K562 (cell line): ENCODE measurements around the gene GJA9. TPM values are rescaled to one million over a fixed set of nuclear protein-coding genes. Genes with fewer than 3 reads are reported as not detected.

Experiments
- ARID2 ChIP-seq: fragments of 450-650 bp; IDR thresholded peaks from 2 replicates; pipeline ENCODE4 v1.6.1; 2017; ENCODE audit warnings: antibody characterized with exemption, mild to moderate bottlenecking
- ATF3 ChIP-seq, 2 experiments: fragments of 450-650 bp in 1 of 2; sonication (generic) in 1 of 2; formaldehyde crosslinking in 1 of 2; IDR thresholded peaks in 1 of 2; conservative IDR thresholded peaks in 1 of 2; 2 replicates each; pipeline versions ENCODE4 v1.6.1 to v1.8.1; 2016 to 2023; ENCODE audit warnings: mild to moderate bottlenecking in 2 of 2, moderate library complexity in 2 of 2, inconsistent platforms in 1 of 2, missing genetic modification reagents in 1 of 2
- CTBP1 ChIP-seq: fragments of 450-650 bp; IDR thresholded peaks from 2 replicates; pipeline ENCODE4 v1.6.1; 2016; ENCODE audit warnings: borderline replicate concordance
- ETV1 ChIP-seq: fragments of 450-650 bp; conservative IDR thresholded peaks from 2 replicates; pipeline ENCODE4 v1.6.1; 2016; ENCODE audit warnings: missing genetic modification characterization, control low read depth, low read depth, missing compliant biosample characterization
- FOXM1 ChIP-seq, 2 experiments: fragments of 450-650 bp in 1 of 2; sonication (generic) in 1 of 2; formaldehyde crosslinking in 1 of 2; IDR thresholded peaks; 2 replicates each; pipeline versions ENCODE4 v1.6.1 to v1.9.0; 2017 to 2022; ENCODE audit warnings: low read depth in 2 of 2, mild to moderate bottlenecking in 2 of 2, missing genetic modification reagents in 1 of 2, moderate library complexity in 1 of 2
- HNRNPL ChIP-seq: fragments of 200-400 bp; formaldehyde crosslinking; IDR thresholded peaks from 2 replicates; pipeline ENCODE4 v1.6.1; 2017; ENCODE audit warnings: low read depth, mild to moderate bottlenecking, low read length
- NCOA6 ChIP-seq: fragments of 450-650 bp; IDR thresholded peaks from 2 replicates; pipeline ENCODE4 v1.6.1; 2017; ENCODE audit warnings: mild to moderate bottlenecking
- TARDBP ChIP-seq: fragments of 450-650 bp; IDR thresholded peaks from 2 replicates; pipeline ENCODE4 v1.6.1; 2016
- ZNF717 ChIP-seq: fragments of 250-450 bp; sonication (Bioruptor Pico); IDR thresholded peaks from 2 replicates; pipeline ENCODE4 v1.5.0; 2021
- ZNF76 ChIP-seq: fragments of 250-450 bp; sonication (Bioruptor Pico); IDR thresholded peaks from 2 replicates; pipeline ENCODE4 v1.4.0; 2020; ENCODE audit warnings: mild to moderate bottlenecking, moderate library complexity, borderline replicate concordance
- polyA plus RNA-seq, 8 experiments: library from polyadenylated mRNA; depleted of rRNA in 4 of 8; stranded (reverse) in 5 of 8; unstranded in 3 of 8; fragments of >200 nt; fragmentation: Nextera tagmentation in 2 of 8; fragmentation: Illumina TruSeq in 1 of 8; extraction: Ambion mirVana in 2 of 8; extraction: Trizol in 1 of 8; gene quantifications; 2 replicates each; pipeline versions ENCODE4 v1.2.1 to v1.2.3, GENCODE V29; 2011 to 2014; ENCODE audit warnings: inconsistent platforms in 1 of 8, missing spikeins in 1 of 8
- total RNA-seq, 7 experiments: library from RNA; depleted of rRNA in 6 of 7; stranded (reverse); fragments of >200 nt in 6 of 7; fragmentation: Illumina TruSeq in 2 of 7; extraction: Trizol in 2 of 7; gene quantifications; 2 replicates each; pipeline versions ENCODE4 v1.2.1 to v1.2.3, GENCODE V29; 2011 to 2021; ENCODE audit warnings: low replicate concordance in 1 of 7
- TF ChIP-seq, protein P1 (sequence below): fragments of 450-650 bp; formaldehyde crosslinking; IDR thresholded peaks from 2 replicates; pipeline ENCODE4 v1.4.0; 2020; ENCODE audit warnings: mild to moderate bottlenecking, moderate library complexity
- TF ChIP-seq, protein P2 (sequence below): sonication (generic); formaldehyde crosslinking; IDR thresholded peaks from 2 replicates; pipeline ENCODE4 v1.8.1; 2022; ENCODE audit warnings: missing genetic modification reagents
- TF ChIP-seq, protein P3 (sequence below): fragments of 450-650 bp; IDR thresholded peaks from 2 replicates; pipeline ENCODE4 v1.6.1; 2014; ENCODE audit warnings: low read depth, mild to moderate bottlenecking, moderate library complexity, borderline replicate concordance
- TF ChIP-seq, protein P4 (sequence below): fragments of 250-450 bp; sonication (Bioruptor Pico); IDR thresholded peaks from 2 replicates; pipeline ENCODE4 v1.8.0; 2022; ENCODE audit warnings: moderate library complexity, mild to moderate bottlenecking, inconsistent platforms
- TF ChIP-seq, protein P5 (sequence below): fragments of 250-450 bp; sonication (Bioruptor Pico); IDR thresholded peaks from 2 replicates; pipeline ENCODE4 v1.8.0; 2022; ENCODE audit warnings: inconsistent platforms, mild to moderate bottlenecking, moderate library complexity, borderline replicate concordance

Gene GJA9
- total and polyA plus RNA-seq, 9 of the 15 experiments (the other 6 are each of a cell fraction or from before 2014, with no cell fraction given), result not detected

- TF ChIP-seq, protein P1, sequence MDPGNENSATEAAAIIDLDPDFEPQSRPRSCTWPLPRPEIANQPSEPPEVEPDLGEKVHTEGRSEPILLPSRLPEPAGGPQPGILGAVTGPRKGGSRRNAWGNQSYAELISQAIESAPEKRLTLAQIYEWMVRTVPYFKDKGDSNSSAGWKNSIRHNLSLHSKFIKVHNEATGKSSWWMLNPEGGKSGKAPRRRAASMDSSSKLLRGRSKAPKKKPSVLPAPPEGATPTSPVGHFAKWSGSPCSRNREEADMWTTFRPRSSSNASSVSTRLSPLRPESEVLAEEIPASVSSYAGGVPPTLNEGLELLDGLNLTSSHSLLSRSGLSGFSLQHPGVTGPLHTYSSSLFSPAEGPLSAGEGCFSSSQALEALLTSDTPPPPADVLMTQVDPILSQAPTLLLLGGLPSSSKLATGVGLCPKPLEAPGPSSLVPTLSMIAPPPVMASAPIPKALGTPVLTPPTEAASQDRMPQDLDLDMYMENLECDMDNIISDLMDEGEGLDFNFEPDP (CRISPR knock-in tag), result no peak
- TF ChIP-seq, protein P2, sequence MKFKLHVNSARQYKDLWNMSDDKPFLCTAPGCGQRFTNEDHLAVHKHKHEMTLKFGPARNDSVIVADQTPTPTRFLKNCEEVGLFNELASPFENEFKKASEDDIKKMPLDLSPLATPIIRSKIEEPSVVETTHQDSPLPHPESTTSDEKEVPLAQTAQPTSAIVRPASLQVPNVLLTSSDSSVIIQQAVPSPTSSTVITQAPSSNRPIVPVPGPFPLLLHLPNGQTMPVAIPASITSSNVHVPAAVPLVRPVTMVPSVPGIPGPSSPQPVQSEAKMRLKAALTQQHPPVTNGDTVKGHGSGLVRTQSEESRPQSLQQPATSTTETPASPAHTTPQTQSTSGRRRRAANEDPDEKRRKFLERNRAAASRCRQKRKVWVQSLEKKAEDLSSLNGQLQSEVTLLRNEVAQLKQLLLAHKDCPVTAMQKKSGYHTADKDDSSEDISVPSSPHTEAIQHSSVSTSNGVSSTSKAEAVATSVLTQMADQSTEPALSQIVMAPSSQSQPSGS, result no peak
- no peak for TF ChIP-seq ETV1 (tag)
- TF ChIP-seq TARDBP, result no peak
- TF ChIP-seq ZNF717 (CRISPR knock-in tag), result no peak
- TF ChIP-seq FOXM1 (IDR thresholded peaks at IDR 0.05; ENCODE audit: low read depth), result no peak
- TF ChIP-seq FOXM1 (CRISPR knock-in tag; IDR thresholded peaks at IDR 0.05; ENCODE audit: low read depth), result no peak
- TF ChIP-seq ATF3 (IDR thresholded peaks at IDR 0.05), result no peak
- no peak for TF ChIP-seq ATF3 (CRISPR knock-in tag; conservative IDR thresholded peaks at IDR 0.05)
- no peak for TF ChIP-seq HNRNPL
- TF ChIP-seq, protein P3, sequence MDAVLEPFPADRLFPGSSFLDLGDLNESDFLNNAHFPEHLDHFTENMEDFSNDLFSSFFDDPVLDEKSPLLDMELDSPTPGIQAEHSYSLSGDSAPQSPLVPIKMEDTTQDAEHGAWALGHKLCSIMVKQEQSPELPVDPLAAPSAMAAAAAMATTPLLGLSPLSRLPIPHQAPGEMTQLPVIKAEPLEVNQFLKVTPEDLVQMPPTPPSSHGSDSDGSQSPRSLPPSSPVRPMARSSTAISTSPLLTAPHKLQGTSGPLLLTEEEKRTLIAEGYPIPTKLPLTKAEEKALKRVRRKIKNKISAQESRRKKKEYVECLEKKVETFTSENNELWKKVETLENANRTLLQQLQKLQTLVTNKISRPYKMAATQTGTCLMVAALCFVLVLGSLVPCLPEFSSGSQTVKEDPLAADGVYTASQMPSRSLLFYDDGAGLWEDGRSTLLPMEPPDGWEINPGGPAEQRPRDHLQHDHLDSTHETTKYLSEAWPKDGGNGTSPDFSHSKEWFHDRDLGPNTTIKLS, result no peak; the same call in 1 of the 2 replicates
- TF ChIP-seq, protein P4, sequence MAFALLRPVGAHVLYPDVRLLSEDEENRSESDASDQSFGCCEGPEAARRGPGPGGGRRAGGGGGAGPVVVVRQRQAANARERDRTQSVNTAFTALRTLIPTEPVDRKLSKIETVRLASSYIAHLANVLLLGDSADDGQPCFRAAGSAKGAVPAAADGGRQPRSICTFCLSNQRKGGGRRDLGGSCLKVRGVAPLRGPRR, result no peak
- TF ChIP-seq ARID2, result peak; percentile 88
- TF ChIP-seq CTBP1, result peak; percentile 45; the same call in 1 of the 2 replicates
- no peak for TF ChIP-seq ZNF76
- no peak for TF ChIP-seq NCOA6
- TF ChIP-seq, protein P5, sequence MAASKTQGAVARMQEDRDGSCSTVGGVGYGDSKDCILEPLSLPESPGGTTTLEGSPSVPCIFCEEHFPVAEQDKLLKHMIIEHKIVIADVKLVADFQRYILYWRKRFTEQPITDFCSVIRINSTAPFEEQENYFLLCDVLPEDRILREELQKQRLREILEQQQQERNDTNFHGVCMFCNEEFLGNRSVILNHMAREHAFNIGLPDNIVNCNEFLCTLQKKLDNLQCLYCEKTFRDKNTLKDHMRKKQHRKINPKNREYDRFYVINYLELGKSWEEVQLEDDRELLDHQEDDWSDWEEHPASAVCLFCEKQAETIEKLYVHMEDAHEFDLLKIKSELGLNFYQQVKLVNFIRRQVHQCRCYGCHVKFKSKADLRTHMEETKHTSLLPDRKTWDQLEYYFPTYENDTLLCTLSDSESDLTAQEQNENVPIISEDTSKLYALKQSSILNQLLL, result no peak
Measured at GRCh38 chr1:38834937-38835827, 46.2 kb downstream of the GJA9 start (continued).
